Measurements from ENCODE around the gene PRPF40A. TPM values are rescaled to one million over a fixed set of nuclear protein-coding genes. Genes with fewer than 3 reads are reported as not detected.

Gene PRPF40A
- polyA plus RNA-seq, 4 donors, result 91.0 to 151 (median 134) TPM

DNA sequence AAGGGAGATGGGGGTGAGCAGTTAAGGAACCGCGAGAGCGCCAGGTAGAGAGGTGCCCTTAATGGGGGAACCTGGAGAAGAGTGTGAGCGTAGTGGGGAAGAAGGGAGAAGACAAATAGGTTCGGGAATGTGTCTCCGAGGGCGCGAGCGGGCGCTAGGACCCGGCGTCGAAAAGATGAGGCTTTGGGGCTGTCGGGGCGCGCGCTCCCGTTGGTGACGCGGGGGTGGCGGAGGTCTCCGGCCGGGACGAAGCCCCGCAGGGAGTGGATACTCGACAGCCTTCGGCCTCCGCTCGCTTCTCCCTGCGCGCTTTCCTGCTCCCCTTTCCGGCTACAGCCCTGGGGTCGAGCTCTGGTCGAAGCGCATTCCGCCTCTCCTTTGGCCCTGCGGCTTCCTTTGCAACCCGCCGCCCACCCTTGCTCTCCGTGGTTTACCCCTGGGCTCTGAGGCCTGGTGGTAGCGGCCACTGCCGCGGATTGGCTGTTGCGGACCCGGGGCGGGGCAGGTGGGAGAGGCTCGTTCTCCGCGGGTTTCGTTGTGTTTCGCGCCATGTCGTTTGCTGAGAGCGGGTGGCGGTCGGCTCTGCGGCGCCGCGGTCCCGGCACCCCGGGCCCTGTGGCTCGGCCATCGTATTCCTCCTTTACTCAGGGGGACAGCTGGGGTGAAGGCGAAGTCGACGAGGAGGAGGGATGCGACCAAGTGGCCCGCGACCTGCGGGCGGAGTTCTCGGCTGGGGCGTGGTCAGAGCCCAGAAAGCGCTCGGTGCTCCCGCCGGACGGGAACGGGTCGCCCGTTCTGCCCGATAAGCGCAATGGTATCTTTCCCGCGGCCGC lies 1.0 kb upstream of the PRPF40A start, which contains the start of gene ARL6IP6:
TSS of gene ARL6IP6 (plus strand) at position 545 of the 833 bp plus-strand sequence. CDS start at position 550, 5 bp downstream.
- DNase-seq (ENCODE audit: low read depth in 4 of 4, low spot score in 3 of 4), result peak; percentile 85 to 92 (median 86)

DNA sequence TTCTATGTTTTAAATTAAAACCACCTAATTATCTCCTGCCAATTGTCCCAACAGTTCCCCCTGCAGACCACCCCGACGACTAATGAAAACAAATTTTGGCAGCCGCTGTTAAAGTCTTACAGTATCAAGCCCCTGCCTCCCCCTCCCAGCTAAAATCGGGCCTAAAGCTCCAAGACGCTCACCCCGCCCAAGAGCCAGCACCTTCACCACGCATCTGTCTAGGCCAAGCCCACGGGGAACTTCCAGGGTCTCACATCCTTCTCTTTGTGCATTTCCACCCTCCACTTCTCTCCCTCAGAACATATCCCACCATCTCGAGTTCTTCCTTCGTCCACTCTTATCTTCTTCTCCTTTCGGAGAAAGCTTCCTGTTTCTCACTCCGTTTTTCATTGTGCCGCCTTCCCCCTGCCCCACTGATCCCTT lies 445 bp downstream of the PRPF40A start:
- peak in 2 of 4 donors; percentile 24 to 26 for DNase-seq (ENCODE audit: low read depth in 4 of 4, low spot score in 3 of 4)

- DNase-seq (ENCODE audit: low read depth in 4 of 4, low spot score in 3 of 4), result no peak
Observed at GRCh38 chr2:152715854-152716428, 1.3 kb downstream of the PRPF40A start.

DNA sequence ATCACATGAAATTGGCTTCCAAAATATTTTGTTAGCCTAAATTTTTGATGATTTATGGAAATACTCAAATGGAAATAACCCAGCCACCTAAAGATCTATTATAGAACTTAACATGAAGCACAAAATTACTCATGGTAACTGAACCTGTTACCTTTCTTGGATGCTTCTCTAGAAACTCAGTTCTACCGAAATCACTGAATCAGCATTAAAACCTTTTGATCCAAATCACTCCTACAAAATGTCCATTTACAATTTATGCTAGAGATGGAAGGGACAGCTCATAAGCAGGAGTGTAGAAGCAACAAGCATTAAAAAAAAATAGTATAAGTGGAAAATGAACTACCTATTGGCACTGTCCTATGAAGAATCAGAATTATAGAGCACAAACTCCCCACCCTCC lies 2.1 kb downstream of the PRPF40A start:
- no peak for DNase-seq (ENCODE audit: low read depth in 4 of 4, low spot score in 3 of 4)

DNA sequence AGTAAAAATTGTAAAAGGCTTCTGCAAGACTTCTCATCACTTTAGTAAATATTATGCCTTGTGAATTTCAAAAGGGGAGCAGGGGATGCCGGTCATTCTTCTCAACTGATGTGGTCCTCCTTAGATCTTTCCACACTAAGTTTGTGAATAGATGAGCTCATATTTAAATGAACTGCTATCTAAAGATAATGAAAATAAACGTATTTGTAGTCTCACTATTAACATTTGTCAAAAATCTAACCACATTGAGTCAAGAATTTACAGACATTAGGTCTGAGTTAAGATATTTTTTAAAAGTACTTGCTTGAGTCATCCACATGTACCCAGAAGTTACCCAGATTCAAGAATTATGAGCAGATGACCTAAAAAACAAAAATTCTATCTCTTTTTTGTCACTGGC lies 6.5 kb downstream of the PRPF40A start:
- DNase-seq (ENCODE audit: low read depth in 4 of 4, low spot score in 3 of 4), result no peak

GRCh38 chr2:152708742-152709141 lies 8.5 kb downstream of the PRPF40A start:
- no peak for DNase-seq (ENCODE audit: low read depth in 4 of 4, low spot score in 3 of 4)

DNA sequence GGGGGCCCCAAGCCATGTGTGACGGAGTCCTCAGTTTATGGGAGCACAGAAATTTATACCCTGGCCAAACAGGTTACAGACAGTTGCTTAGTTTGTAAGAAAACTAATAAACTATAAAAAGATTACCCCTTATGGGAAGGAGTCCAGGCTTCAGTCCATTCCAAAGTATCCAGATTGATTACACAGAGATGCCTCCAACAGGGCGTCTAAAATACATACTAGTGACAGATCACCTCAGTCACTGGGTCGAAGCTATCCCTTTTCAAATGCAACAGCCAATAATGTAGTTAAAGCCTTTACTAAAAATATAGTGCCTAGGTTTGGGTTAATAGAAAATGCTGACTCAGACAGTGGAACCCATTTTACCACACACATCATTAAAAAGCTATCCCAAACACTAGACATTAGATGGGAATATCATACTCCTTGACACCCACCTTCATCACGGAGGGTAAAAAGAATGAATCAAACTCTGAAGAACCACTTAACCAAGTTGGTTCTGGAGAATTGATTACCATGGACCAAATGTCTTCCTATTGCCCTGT lies 10.7 kb downstream of the PRPF40A start:
- no peak for DNase-seq (ENCODE audit: low read depth in 4 of 4, low spot score in 3 of 4)

DNA sequence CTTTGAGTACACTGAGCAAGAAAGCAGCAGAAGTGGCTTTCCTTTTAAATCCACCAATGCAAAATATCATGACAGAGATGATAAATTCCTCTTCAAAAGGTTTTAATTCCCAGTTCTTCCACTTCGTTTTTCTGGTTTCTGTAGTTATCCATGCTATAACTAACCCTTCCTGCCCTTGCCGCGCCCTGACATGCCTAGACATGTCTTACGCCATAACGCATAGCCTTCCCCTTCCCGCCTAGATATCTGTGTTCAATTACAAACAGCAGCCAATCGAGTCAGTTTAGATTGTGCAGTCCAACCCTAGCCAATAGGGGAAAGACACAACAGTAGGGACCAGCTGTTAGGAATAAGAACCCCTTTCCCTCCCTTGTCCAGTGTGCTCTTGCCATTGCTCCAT lies 16.1 kb downstream of the PRPF40A start:
- DNase-seq (ENCODE audit: low read depth in 4 of 4, low spot score in 3 of 4), result no peak

DNA sequence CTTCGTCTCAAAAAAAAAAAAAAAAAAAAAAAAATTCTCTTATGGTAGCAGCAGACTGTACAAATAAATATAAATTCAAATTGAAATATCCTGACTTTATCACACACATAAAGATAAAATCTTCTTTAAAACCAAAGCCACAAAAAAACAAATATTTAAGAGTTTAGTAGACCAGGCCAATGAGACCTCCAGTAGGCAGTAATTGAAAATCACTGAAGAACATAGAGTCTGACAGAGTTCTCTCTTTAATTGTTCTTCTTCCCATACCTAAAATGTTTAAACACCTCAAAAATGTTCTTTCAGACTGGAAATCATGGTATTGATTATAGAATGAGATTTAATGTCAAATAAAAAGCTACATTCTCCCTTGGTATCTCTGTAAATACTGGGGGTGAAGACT lies 20.8 kb downstream of the PRPF40A start:
- DNase-seq (ENCODE audit: low read depth in 4 of 4, low spot score in 3 of 4), result no peak

- DNase-seq (ENCODE audit: low read depth in 4 of 4, low spot score in 3 of 4), result no peak
Observed at GRCh38 chr2:152695763-152696162, 21.5 kb downstream of the PRPF40A start.

DNA sequence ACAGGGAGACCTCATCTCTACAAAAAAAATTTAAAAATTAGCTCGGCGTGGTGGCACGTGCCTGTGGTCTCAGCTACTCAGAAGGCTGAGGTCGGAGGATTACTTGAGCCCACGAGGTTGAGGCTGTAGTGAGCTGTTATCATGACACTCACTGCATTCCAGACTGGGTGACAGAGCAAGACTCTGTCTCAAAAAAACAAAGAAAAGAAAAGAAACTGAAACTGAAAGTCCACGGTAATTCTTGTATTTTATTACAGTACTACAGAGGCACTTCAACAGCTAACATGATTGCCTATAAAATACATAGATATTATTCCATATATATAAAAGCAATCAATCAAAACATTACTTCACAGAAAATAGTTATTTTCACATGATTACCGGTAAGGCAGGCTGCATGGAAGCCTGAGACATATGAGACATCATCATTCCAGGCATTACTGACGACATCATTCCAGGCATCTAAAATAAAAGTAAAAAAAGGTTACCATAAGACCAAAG lies 23.1 kb downstream of the PRPF40A start:
- DNase-seq (ENCODE audit: low read depth in 4 of 4, low spot score in 3 of 4), result no peak

- DNase-seq (ENCODE audit: low read depth in 4 of 4, low spot score in 3 of 4), result no peak
Observed at GRCh38 chr2:152693033-152693432, 24.2 kb downstream of the PRPF40A start.

GRCh38 chr2:152686321-152686720 lies 30.9 kb downstream of the PRPF40A start:
- DNase-seq (ENCODE audit: low read depth in 4 of 4, low spot score in 3 of 4), result no peak

- DNase-seq (ENCODE audit: low read depth in 4 of 4, low spot score in 3 of 4), result no peak
Observed at GRCh38 chr2:152683400-152683799, 33.9 kb downstream of the PRPF40A start.

GRCh38 chr2:152682663-152683062 lies 34.6 kb downstream of the PRPF40A start:
- no peak for DNase-seq (ENCODE audit: low read depth in 4 of 4, low spot score in 3 of 4)

GRCh38 chr2:152678808-152679207 lies 38.5 kb downstream of the PRPF40A start:
- no peak for DNase-seq (ENCODE audit: low read depth in 4 of 4, low spot score in 3 of 4)

DNA sequence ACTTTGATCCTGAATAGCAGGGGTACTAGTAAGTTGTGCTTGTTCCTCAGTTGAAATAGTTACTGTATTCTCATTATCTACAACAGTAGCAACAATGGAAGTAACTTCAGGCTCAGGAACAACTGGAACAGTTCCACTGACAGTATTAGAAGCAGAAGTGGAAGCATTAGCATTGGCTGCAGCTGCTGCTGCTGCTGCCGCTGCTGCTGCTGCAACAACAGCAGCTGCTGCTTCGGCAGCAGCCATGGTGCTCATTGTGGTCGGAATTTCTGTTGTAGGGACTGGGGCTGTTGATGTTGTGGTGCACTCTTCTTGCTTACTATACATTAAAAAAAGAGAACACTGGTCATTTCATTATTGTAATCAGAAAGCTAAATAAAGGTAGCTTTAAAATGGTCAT lies 40.8 kb downstream of the PRPF40A start:
- DNase-seq (ENCODE audit: low read depth in 4 of 4, low spot score in 3 of 4), result no peak

DNA sequence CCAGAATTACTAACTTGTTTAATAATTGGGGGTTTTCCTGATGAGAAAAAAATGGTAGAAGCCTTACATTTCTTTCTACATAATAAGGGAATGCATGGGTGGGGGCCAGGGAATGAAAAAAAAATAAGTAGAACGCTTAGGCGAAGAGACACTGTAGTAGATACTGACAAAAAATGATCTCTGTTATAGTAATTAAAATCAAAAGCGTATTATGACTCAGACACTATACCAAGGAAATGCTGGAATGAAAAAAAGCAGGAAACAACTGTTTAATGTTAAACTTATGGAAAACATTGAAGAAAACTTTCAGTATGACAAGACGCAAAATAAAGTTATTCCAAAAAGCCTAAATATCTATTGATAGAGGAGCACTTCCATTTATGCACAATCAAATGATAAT lies 42.9 kb downstream of the PRPF40A start:
- DNase-seq (ENCODE audit: low read depth in 4 of 4, low spot score in 3 of 4), result no peak

DNA sequence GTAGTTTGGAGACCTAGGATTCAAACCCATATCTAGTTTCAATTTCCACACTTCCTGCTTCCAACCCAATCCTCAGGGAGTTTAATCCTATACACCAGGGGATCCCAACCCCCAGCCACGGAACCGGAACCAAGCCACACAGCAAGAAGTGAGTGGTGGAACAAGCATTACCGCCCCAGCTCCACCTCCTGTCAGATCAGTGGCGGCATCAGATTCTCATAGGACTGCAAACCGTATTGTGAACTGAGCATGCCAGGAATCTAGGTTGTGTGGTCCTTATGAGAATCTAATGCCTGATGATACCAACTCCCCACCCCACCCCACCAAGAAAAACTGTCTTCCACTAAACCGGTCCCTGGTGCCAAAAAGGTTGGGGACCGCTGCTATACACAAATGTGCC lies 52.5 kb downstream of the PRPF40A start:
- DNase-seq (ENCODE audit: low read depth in 4 of 4, low spot score in 3 of 4), result no peak

DNA sequence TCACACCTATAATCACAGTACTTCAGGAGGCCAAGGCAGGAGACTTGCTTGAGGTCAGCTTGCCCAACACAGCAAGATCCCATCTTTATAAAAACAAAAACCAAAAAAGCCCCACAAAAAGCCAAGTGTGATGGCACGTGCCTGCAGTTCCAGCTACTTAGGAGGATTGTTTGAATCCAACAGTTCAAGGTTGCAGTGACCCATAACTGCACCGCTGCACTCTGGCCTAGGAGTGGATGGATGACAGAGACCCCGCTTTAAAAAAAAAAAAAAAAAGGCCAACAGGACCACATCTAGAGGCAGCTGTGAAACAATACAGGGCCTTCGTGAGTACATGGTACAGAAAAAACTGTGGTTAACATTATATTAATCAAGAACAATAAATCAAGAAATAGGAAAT lies 56.2 kb downstream of the PRPF40A start:
- DNase-seq (ENCODE audit: low read depth in 4 of 4, low spot score in 3 of 4), result no peak

DNA sequence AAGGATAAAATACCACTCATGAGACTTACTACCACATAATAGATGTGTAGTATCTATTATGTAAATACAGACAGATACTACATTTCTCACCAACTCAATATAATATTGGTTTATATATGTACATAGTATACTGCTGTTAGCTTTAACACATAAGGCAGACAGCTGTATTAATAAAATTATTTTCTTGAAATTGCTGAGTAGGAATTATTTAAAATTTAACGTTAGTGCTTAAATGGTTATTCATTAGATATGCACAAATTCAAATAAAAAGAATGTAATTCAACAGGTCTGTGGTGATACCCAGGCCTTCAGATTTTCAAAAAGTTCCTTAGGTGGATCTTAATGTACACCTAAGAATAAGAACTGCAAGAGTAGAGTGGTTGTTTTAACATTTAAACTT lies 59.0 kb downstream of the PRPF40A start:
- DNase-seq (ENCODE audit: low read depth in 4 of 4, low spot score in 3 of 4), result no peak

GRCh38 chr2:152657043-152657442 lies 60.2 kb downstream of the PRPF40A start:
- DNase-seq (ENCODE audit: low read depth in 4 of 4, low spot score in 3 of 4), result no peak
